ENCODE data around the gene ARMC2. TPM values are rescaled to one million over a fixed set of nuclear protein-coding genes. Genes with fewer than 3 reads are reported as not detected.

Gene ARMC2
- total and polyA plus RNA-seq, 2 donors (not counting 1 experiment from before 2014, with no cell fraction given) = 4.8 to 9.9 TPM

DNA sequence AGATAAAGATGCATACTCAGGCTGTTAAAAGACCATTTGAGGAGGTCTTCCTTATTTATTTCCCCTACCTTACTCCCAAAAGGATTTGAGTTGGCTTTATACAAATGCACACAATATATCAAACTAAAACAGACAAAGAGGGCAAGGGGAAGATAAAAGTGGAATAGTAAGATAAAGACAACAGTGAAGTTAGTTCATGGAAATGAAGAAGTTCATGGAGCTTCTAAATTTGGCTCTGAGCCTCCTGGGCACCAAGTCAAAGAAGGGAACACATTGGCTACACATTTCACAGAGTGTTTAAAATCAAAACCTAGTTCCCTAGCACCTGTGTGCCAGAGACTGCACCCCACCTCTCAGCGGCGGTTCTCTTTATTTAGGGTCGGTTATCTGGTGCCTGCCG is 25.8 kb upstream of the ARMC2 start:
- Histone ChIP-seq H3K4me2 (replicated peaks; ENCODE audit: low read depth, low read length, poor library complexity, severe bottlenecking) (no peak overlapping the region), H3K79me2 (ENCODE audit: control insufficient read depth, insufficient read depth, low read length) (no peaks in the 10 kb centered on the region), H3K4me3 (ENCODE audit: control extremely low read depth in 1 of 5, extremely low read depth in 1 of 5, insufficient read depth in 1 of 5, low read depth in 2 of 5, low read length in 4 of 5) (no peak overlapping the region), H3K9me3 (ENCODE audit: control extremely low read depth in 1 of 3, control insufficient read depth in 2 of 3, insufficient read depth in 1 of 3, low read length in 2 of 3) (peaks cover 2 to 26% (median 25%) of the 10 kb centered on the region in 3 donors), H3K27ac (ENCODE audit: low read length in 2 of 2) (no peak overlapping the region), H3K4me1 (ENCODE audit: control insufficient read depth in 2 of 2, insufficient read depth in 2 of 2, low read length in 2 of 2) (no peaks in the 10 kb centered on the region), H4K20me1 (ENCODE audit: control insufficient read depth, insufficient read depth, low read length, poor library complexity, severe bottlenecking) (no peaks in the 10 kb centered on the region), H3K9ac (ENCODE audit: low read length) (no peak overlapping the region), H3K27me3 (replicated peaks in 1 of 4; ENCODE audit: control extremely low read depth in 1 of 4, control insufficient read depth in 3 of 4, insufficient read depth in 4 of 4, low read length in 3 of 4) (peaks cover 0 to 12% (median 0%) of the 10 kb centered on the region in 4 experiments), H3K36me3 (replicated peaks in 1 of 2; ENCODE audit: control extremely low read depth in 1 of 2, control insufficient read depth in 1 of 2, extremely low read depth in 1 of 2, insufficient read depth in 2 of 2, low read length in 1 of 2) (no peaks in the 10 kb centered on the region), H2AFZ (ENCODE audit: insufficient read depth, low read depth, low read length, poor library complexity, severe bottlenecking) (no peak overlapping the region)
- ChIA-PET CTCF (no interaction called here), POLR2A (no interaction called here)
- H3K4me3 Mint-ChIP-seq = no peak overlapping the region
- no peaks in the 10 kb centered on the region for H3K4me1 Mint-ChIP-seq
- 97% methylated on average over 4 of the region's 4 CpGs for WGBS (ENCODE audit: insufficient coverage)
- no peak overlapping the region for H3K27ac Mint-ChIP-seq
- TF ChIP-seq EZH2 (IDR thresholded peaks at IDR 0.05; ENCODE audit: borderline replicate concordance, insufficient read depth, low read depth, low read length, poor library complexity, severe bottlenecking) (no peak), CTCF (IDR thresholded peaks at IDR 0.05) (no peak)
- peaks cover 15% of the 10 kb centered on the region for H3K27me3 Mint-ChIP-seq
- ATAC-seq (ENCODE audit: low read depth) (no peak), DNase-seq (no peak)
- intact Hi-C loops (cut with micrococcal nuclease) = no loop called here
- H3K9me3 Mint-ChIP-seq (ENCODE audit: insufficient read depth) = peaks cover 6% of the 10 kb centered on the region

DNA sequence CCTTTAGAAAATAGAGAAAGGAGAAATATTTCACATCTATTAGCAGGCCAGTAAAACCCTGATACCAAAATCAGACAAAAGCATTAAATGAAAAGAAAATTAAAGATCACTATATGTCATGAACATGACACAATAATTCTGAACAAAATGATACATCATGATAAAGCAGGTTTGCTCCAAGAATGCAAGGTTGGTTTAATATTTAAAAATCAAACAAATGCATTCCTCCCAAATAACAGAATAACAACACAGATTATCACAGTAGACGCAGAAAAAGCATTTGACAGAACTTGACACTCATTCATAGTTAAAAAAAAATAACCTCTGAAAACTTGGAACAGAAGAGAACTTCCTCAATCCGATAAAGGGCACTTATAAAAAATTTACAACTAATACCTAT is 22.9 kb upstream of the ARMC2 start:
- DNase-seq = no peak
- no peak overlapping the region for H3K4me3 ChIP-seq (ENCODE audit: control extremely low read depth in 1 of 5, extremely low read depth in 1 of 5, insufficient read depth in 1 of 5, low read depth in 2 of 5, low read length in 4 of 5)
- no peak overlapping the region for H3K4me3 Mint-ChIP-seq
- H3K27me3 Mint-ChIP-seq = peaks cover 7% of the 10 kb centered on the region
- ChIA-PET POLR2A (no interaction called here), CTCF (no interaction called here)
- no CpG with 5 or more reads among the region's 2 CpGs for WGBS (ENCODE audit: insufficient coverage)
- ATAC-seq (ENCODE audit: low read depth) = no peak
- H3K9ac ChIP-seq (ENCODE audit: low read length) = no peak overlapping the region
- H4K20me1 ChIP-seq (ENCODE audit: control insufficient read depth, insufficient read depth, low read length, poor library complexity, severe bottlenecking) = no peaks in the 10 kb centered on the region
- H3K27me3 ChIP-seq (replicated peaks in 1 of 4; ENCODE audit: control extremely low read depth in 1 of 4, control insufficient read depth in 3 of 4, insufficient read depth in 4 of 4, low read length in 3 of 4) = peaks cover 0 to 9% (median 0%) of the 10 kb centered on the region in 4 experiments
- no peak overlapping the region for H2AFZ ChIP-seq (ENCODE audit: insufficient read depth, low read depth, low read length, poor library complexity, severe bottlenecking)
- no peaks in the 10 kb centered on the region for H3K4me1 ChIP-seq (ENCODE audit: control insufficient read depth in 2 of 2, insufficient read depth in 2 of 2, low read length in 2 of 2)
- intact Hi-C loops (cut with micrococcal nuclease) = no loop called here
- TF ChIP-seq CTCF (IDR thresholded peaks at IDR 0.05) (no peak), EZH2 (IDR thresholded peaks at IDR 0.05; ENCODE audit: borderline replicate concordance, insufficient read depth, low read depth, low read length, poor library complexity, severe bottlenecking) (no peak)
- no peak overlapping the region for H3K27ac Mint-ChIP-seq
- no peak overlapping the region for H3K4me2 ChIP-seq (replicated peaks; ENCODE audit: low read depth, low read length, poor library complexity, severe bottlenecking)
- peaks cover 0 to 20% (median 14%) of the 10 kb centered on the region in 3 donors for H3K9me3 ChIP-seq (ENCODE audit: control extremely low read depth in 1 of 3, control insufficient read depth in 2 of 3, insufficient read depth in 1 of 3, low read length in 2 of 3)
- no peaks in the 10 kb centered on the region for H3K36me3 ChIP-seq (replicated peaks in 1 of 2; ENCODE audit: control extremely low read depth in 1 of 2, control insufficient read depth in 1 of 2, extremely low read depth in 1 of 2, insufficient read depth in 2 of 2, low read length in 1 of 2)
- H3K79me2 ChIP-seq (ENCODE audit: control insufficient read depth, insufficient read depth, low read length) = no peaks in the 10 kb centered on the region
- no peak overlapping the region for H3K27ac ChIP-seq (ENCODE audit: low read length in 2 of 2)
- no peaks in the 10 kb centered on the region for H3K4me1 Mint-ChIP-seq
- peaks cover 5% of the 10 kb centered on the region for H3K9me3 Mint-ChIP-seq (ENCODE audit: insufficient read depth)

Data from B cell (primary cell).